Activated T-cell treated with anti-CD3 and anti-CD28 coated beads for 4 hours (primary cell): ENCODE data around the gene TREM1.
"Not testable (repeated sequence)": the region's sequence is repeated elsewhere in the genome, so short reads cannot be mapped to it uniquely, and the experiment has no call there.

ENCODE experiments used
- DNase-seq: peaks from one replicate; pipeline ENCODE4 v3.0.0-alpha.2; 2020

Gene TREM1

DNA sequence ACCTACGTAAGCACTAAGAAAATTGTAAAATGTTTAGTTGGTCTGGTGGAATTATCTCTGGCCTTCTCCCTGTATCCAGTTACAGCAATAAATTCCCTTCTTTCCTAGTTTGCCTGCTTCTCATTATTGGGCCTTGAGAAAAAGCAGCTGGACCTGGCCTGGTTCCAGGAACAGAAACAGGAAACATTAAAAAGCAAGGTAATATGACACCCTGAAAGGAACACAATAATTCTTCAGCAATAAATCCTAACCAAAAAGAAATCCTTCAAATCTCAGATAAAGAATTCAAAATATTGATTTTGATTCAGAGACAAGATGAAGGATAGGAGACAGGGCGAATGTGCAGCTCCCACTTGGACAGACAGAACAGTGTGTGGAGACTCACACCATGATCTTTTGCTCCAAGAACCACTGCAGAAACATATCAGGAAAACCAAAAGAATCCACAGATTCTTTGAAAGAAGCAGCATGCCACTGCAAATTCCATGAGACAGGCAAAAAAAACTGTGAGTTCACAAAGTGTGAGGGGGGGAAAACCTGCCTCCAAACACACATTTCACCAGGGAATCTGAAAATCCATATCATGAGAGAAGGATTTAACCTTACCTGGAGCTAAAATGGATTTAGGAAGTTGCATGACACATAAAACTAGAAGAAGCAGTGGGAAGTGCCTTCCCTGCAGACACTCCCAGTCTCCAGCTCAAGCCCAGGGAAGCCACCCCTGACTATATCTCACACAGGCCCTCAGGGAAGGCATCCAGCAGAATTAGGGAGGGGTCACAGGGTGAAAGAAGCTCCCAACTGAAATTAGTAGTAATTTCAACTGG lies 28.9 kb downstream of the TREM1 start:
- no peak for DNase-seq

DNA sequence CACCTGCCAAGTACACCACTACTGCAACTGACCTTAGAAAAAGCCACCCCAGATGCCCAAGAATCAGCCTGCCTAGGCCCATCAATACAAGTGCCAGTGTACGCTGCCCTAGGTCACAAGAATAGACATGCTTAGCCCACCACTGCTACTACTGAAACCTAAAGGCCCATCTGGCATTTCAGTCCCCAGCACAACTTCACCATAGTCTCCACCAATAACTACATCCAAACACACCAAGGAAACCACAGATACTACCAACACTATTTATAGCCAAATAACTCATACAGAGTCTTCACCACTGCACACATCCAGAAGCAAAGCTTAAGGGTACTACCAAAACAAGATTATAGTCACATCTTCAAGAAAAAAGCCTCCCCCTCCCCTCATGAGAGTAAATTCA lies 30.1 kb downstream of the TREM1 start:
- DNase-seq, result no peak

DNA sequence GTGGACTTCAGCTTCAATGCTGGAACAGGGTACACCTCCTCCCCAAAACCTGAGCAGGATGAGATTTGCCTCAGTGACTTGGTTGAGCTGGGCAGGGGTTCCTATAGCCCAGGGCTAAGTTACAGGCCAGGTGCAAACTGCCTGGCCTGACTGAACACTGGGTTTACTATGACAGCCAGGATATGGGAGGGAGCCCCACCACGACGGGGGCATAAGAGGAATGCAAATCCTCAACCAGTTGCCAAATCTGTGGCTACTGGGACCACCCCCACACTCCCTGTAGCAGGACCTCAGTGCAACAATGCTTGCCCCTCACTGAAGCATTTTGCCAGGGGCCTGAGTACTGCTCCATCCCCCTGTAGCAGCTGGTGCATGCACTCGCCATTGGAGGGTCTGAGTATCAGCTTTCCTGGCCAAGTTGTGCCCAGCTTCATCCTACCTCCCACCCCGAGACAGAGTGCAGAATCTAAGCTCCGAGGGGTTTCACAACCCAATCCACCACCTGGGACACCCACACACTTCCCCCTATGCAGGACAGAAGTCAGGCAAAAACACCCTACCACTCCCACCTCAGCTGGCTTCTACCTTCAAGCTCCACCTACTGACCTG lies 30.7 kb downstream of the TREM1 start:
- no peak for DNase-seq

DNA sequence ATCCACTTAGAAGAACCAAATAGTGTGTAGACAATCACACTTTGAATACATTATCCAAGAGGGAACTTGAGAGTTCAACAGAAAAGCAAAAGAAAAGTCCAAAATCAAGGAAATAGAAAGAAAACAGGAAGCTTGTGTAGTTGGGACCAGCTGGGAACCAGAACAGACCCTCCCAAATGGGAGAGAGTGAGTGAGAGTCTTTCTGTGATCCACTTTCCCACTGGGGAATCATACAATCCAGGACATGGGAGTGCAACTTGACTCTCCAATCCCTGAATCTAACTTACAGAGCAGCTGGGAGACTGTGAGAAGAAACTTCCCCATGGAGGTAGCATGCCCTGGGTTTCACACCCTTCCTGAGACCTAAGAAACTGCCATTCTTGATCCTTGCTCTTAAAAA lies 31.4 kb downstream of the TREM1 start:
- DNase-seq, result no peak

DNA sequence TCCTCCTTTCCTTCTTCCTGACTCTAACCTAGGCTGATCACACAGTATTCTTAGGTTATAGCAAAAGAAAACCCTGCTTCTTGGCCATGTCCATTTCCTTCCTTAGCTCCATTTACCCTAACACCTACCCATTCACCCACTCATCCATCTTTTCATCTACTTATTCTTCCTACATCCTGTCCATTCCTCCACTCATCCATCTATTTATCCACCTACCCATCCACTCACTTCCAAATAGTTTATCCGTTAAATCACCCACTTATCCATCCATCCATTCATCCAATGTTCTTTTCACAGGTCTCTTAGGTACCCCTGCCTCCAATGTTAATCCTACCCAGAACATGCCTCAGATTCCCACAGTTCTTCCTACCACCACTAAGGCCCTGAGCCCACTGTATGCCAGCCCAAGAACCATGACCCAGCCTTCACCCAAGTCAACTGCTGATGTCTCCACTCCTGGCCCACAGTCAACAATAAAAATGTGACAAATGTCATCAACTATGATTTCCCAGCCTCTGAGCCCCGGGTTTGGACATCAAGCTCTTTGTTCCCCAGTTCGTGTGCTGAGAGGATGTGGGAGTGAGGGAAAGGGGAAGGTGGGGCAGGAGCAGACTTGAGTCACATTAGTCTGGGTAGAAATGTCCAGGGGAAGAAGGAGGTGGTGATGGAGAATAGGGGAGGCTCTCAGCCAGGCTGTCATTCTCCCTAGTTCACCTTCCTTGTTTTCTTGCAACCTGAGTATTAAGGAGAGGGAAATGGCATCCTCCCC lies 33.9 kb downstream of the TREM1 start:
- DNase-seq, result no peak

DNA sequence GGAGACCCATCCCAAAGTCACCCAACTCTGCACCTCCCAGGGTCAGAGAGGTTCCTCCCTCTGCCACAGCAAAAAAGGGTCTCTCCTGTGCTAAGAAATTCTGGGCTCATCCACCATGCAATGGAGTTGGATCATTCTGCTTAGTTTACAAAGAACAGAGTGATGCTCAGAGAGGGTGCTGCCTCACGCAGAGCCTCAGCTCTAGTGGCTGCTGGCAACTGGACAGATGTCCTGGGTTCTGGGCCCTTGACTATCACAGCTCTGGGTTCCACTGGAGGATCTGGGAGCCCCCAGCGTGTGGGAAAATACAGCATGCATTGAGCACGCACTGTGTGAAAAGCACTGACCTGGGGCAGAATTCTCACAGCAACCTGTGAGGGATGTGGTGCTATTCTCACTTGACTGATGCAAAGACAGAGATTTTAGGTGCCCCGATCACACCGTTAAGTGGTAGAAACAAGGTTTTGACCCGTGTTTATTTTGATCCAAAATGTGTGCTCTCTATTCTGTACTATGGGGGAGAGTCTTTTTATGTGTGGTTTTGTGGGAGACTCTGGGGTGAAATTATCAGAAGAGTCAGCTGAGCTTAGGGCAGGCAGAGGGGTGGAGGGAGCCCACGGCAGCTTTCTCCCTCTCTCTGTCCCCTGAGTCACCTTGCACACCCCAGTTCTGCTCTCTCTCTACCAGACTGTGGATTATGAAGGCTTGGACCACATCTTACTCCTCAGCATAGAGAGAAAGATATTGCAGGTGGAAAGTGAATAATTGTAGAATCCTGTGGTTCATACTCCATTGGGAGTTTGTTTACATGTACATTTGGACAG lies 38.4 kb downstream of the TREM1 start:
- DNase-seq, result no peak

DNA sequence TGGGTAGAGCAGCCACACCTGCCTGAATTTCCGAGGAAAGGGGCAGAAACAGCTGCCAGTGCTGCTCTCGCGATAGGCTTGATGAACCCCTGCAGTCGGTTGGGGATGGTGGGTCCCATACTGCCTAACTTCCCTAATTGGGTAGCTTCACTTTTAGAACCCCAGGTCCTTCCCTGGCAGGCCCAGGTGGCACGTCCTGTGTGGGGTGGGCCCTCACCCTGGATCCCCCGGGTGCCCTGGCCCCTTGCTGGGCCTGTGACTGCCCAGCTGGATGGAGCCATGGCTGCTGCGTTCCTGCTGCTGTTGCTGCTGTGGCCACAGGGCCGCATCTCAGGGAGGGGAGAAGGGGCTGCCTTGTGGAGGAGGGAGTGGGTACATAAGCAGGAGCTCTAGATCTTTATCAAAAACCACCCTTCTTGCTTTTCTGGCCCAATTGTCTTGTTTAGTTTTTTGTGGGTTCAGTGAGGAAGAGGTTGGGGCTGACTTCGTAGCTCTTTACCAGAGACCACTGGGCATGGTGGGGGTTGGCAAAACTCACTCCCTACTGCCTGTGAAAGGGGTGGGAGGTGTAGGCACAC lies 39.1 kb downstream of the TREM1 start:
- no peak for DNase-seq

DNA sequence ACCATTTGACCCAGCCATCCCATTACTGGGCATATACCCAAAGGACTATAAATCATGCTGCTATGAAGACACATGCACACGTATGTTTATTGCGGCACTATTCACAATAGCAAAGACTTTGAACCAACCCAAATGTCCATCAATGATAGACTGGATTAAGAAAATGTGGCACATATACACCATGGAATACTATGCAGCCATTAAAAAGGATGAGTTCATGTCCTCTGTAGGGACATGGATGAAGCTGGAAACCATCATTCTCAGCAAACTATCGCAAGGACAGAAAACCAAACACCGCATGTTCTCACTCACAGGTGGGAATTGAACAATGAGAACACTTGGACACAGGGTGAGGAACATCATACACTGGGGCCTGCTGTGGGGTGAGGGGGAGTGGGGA lies 40.0 kb downstream of the TREM1 start:
- DNase-seq, result not testable (repeated sequence)

DNA sequence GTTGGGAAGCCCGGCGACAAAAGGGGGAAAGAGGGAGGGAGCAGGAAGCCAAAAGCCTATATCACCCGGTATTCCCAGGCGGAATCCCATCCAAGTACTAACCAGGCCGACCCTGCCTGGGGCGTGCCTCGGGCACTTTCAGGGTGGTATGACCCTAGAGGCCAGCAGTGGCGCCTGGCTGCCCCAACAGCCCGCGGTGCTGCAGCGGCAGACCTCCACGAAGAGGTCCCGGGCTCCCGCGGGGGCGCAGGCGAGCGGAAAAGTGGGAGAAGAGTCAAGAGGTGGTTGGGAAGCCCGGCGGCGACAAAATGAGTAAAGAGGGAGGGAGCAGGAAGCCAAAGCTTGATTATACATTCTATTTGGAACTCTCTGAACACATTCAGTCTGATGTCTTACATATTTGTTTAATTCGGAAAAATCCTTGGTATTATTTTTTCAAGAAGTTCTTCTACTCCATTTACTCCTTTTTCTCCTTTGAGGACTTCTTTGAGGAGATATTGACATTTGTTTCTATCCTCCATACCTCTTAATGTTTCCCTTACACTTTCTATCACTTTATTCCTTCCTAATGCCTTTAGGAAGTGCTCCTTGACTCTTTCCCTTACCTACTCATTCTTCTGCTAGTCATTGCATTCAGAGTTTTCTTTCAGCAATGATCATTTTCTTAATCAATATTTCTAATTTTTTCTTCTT lies 46.9 kb downstream of the TREM1 start:
- no peak for DNase-seq

DNA sequence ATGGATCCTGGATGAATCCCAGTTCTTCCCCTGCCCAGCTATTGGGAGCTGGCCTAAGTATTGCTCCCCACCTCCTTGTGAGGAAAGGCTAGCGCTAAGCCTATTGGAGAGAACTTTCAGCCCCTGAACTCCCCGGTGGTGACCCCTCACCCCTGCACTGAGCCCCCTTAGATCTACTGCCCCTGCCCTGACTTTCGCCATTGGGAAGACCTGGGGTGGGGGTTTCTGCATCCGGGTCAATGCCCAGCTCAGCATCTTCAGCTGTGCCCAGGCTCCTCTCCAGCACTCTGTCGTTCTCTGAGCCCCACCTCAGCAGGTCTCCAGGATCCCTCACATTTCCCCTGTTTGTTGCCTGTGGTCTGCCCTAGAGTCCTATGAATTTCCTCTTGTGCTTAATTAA lies 49.4 kb downstream of the TREM1 start:
- DNase-seq, result no peak

DNA sequence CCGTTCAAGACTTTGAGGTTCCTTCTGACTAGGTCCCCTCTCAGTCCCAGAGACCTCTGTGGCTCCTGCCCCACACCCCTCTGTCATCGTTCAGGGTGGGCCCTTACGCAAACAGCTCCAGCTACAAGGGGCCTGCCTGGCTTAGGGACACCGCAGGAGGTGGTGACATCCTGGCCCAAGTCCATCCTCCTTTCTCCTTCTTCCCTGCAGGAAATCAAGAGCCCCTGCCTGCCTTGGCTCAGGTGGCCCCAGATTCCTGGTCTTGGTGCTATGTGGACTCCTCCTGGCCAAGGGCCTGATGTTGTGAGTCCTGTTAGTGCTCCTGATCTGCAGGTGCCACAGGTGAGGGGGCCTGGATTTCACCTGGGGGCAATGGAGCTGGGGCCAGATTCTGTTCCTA lies 50.2 kb downstream of the TREM1 start:
- DNase-seq, result no peak

DNA sequence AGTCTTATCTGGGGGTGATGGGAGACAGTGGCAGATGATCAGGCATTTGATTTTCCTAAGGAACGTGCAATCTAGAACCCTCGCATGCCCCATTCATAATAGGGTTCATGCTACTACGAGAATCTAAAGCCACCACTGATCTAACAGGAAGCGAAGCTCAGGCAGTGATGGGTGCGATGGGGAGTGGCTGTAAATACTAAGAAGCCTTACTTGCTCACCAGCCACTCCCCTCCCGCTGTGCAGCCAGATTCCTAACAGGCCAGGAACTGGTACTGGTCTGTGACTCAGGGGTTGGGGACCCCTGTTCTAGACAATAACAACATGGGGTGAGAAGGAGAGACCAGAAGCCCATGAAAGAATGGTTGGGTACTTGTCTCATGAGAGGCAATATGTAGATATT lies 53.8 kb downstream of the TREM1 start:
- DNase-seq, result no peak

DNA sequence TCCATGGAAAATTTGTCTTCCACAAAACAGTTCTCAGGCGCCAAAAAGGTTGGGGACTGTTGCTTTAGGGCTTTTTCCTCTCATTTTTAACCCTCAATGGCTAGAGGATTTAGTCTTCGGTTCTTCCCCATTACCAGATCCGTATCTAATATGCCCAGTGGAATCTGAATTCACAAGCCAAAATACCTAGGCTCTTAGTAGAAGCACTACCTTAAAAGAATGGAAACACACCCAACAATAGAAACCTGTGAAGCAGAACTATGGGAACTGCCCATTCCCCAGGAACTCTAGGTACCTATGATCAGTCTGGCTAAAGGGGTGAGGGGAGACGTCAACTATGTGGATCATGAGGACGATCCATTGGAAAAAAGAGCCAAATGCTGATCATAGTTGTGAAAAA lies 55.2 kb downstream of the TREM1 start:
- no peak for DNase-seq

DNA sequence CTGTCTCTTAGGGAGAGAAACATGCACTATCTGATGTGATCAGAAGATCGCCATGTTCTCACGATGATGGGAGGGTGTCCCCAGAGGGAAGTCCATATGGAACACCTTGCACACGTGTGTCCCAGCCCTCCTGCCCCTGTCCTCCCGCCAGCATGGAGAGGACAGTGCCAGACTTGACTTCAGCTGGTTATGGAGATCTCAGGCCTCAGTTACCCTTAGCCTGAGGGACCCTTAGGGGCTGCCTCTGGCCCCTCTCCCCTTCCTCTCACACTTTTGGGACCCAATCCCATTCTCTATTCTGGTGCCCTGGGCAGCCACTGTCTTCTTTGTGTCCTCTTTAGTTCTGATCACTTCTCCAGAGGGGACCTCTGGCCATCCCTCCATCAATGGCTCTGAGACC lies 56.8 kb downstream of the TREM1 start:
- no peak for DNase-seq

DNA sequence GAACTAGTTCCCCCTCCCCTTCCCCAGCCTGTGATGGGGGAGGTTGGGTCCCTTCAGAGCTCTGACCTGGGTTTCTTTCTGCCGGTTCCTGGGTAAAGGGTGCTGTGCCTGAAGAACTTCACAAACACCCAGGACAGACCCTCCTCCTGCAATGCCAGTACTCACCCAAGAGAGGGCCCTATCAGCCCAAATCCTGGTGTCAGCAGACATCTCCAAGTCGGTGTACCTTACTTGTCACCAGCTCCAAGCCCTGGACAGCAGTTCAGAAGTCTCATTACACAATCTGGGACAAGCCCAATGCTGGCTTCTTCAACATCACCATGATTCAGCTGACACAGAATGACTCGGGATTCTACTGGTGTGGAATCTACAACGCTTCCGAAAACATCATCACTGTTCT lies 57.9 kb downstream of the TREM1 start:
- no peak for DNase-seq

DNA sequence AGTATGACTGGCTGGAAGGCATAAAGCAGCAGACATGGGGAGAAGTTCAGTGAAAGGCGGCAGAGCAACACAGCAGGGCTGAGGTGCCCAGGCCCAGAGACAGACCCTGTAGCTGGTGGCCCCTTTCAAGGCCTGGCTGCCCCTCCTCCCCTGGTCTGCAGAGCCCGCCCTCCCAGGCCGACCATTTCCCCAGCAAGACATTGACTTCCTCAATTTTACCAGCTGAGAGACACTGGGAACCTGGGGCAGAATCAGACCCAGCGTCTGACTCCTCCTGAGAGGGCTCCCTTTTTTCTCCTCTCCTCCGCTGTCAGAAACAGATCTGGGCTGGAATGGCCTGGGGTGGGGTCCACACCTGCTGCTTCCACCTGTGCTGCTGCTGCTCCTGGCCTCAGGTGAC lies 58.4 kb downstream of the TREM1 start, which contains the start of gene TREML4:
Gene TREML4 (plus strand): TSS at position 254 of the 400 bp plus-strand sequence. CDS start 79 bp downstream, at position 333.
- DNase-seq, result no peak

DNA sequence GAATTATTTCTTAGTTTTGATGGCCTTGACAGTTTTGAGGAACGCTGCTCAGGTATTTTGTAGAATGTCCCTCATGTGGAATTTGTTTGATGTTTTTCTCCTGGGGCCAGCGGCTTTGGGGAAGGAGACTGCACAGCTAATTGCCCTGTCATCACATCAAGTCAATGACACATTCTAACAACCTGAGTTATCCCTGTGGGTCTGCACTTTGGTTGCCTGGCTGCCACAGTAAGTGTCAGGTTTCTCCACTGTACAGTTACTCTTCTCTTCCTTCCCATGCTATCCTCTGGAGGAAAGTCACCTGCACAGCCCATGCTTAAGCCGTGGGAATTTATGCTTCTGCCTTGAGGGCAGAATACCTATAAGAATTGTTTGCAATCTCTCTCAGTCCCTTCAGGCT lies 59.7 kb downstream of the TREM1 start:
- DNase-seq, result no peak

DNA sequence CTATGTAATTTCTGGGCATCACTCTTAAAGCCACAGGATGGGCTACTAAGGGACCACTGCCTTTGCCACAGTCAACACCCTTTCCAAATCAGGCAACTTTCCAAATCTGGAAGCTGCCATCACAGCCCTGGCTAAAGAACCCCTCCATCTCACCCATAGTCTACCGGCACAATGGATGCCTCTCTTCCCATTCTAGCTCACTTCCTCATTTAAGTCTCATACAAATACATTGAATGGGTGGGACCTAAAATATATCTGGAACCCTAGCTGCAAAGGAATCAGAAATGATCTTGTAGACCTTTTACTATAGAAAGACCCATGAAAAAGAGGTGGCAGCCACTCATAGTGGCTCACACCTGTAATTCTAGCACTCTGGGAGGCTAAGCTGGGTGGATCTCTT lies 61.7 kb downstream of the TREM1 start:
- DNase-seq, result no peak
